HepG2 (cell line): ENCODE data around the gene ENTREP3. TPM values are rescaled to one million over a fixed set of nuclear protein-coding genes. Genes with fewer than 3 reads are reported as not detected.

Experiments used
- ARID3A ChIP-seq: IDR thresholded peaks from 2 replicates; pipeline ENCODE4 v1.6.1; 2012; ENCODE audit warnings: low read depth, low read length, improper control_type of control experiment
- FOXP1 ChIP-seq, 2 experiments: fragments of 450-650 bp in 1 of 2; IDR thresholded peaks; 2 replicates each; pipeline ENCODE4 v1.6.1; 2017 to 2018; ENCODE audit warnings: antibody characterized with exemption in 1 of 2
- GATAD1 ChIP-seq: IDR thresholded peaks from 2 replicates; pipeline ENCODE4 v1.6.1; 2016; ENCODE audit warnings: missing genetic modification reagents, missing compliant biosample characterization
- GPN1 ChIP-seq: sonication (generic); formaldehyde crosslinking; IDR thresholded peaks from 2 replicates; pipeline ENCODE4 v1.5.1; 2020; ENCODE audit warnings: missing genetic modification reagents, borderline replicate concordance
- GTF2F1 ChIP-seq: fragments of 150-350 bp; IDR thresholded peaks from 2 replicates; pipeline ENCODE4 v1.6.1; 2014; ENCODE audit warnings: low read length
- HOMEZ ChIP-seq: IDR thresholded peaks from 2 replicates; pipeline ENCODE4 v1.6.1; 2016; ENCODE audit warnings: low read depth
- MED8 ChIP-seq: sonication (generic); formaldehyde crosslinking; IDR thresholded peaks from 2 replicates; pipeline ENCODE4 v1.8.1; 2023; ENCODE audit warnings: mild to moderate bottlenecking, missing genetic modification reagents; ENCODE audit not compliant: insufficient replicate concordance
- MYNN ChIP-seq: sonication (generic); formaldehyde crosslinking; IDR thresholded peaks from 2 replicates; pipeline ENCODE4 v1.4.0; 2020; ENCODE audit warnings: mild to moderate bottlenecking, low read depth, missing genetic modification reagents
- MZF1 ChIP-seq: sonication (generic); formaldehyde crosslinking; IDR thresholded peaks from 2 replicates; pipeline ENCODE4 v1.8.1; 2023; ENCODE audit warnings: mild to moderate bottlenecking, missing genetic modification reagents, borderline replicate concordance
- NKX3-1 ChIP-seq: sonication (generic); formaldehyde crosslinking; IDR thresholded peaks from 2 replicates; pipeline ENCODE4 v1.5.0; 2020; ENCODE audit warnings: missing genetic modification reagents
- PCBP1 ChIP-seq: fragments of 200-400 bp; formaldehyde crosslinking; IDR thresholded peaks from 2 replicates; pipeline ENCODE4 v1.6.1; 2017; ENCODE audit warnings: mild to moderate bottlenecking, low read depth, low read length, borderline replicate concordance
- RAD51 ChIP-seq: fragments of 450-650 bp; IDR thresholded peaks from 2 replicates; pipeline ENCODE4 v1.6.1; 2016; ENCODE audit warnings: borderline replicate concordance
- SIX4 ChIP-seq: sonication (generic); formaldehyde crosslinking; IDR thresholded peaks from 2 replicates; pipeline ENCODE4 v1.4.0; 2020; ENCODE audit warnings: missing genetic modification reagents
- SMAD3 ChIP-seq: sonication (generic); formaldehyde crosslinking; IDR thresholded peaks from 2 replicates; pipeline ENCODE4 v1.4.0; 2020; ENCODE audit warnings: missing genetic modification reagents
- ZFY ChIP-seq: sonication (generic); formaldehyde crosslinking; IDR thresholded peaks from 2 replicates; pipeline ENCODE4 v1.4.0; 2020; ENCODE audit warnings: missing genetic modification reagents
- ZNF205 ChIP-seq: IDR thresholded peaks from 2 replicates; pipeline ENCODE4 v1.6.1; 2018; ENCODE audit warnings: missing biosample characterization, missing genetic modification reagents
- ZNF567 ChIP-seq: sonication (generic); formaldehyde crosslinking; IDR thresholded peaks from 2 replicates; pipeline ENCODE4 v1.8.1; 2023; ENCODE audit warnings: mild to moderate bottlenecking, missing genetic modification reagents, borderline replicate concordance
- ZNF574 ChIP-seq: sonication (generic); formaldehyde crosslinking; IDR thresholded peaks from 2 replicates; pipeline ENCODE4 v1.4.0; 2020; ENCODE audit warnings: missing genetic modification reagents
- ZNF782 ChIP-seq: sonication (generic); formaldehyde crosslinking; IDR thresholded peaks from 2 replicates; pipeline ENCODE4 v1.4.0; 2020; ENCODE audit warnings: missing genetic modification reagents, mild to moderate bottlenecking, borderline replicate concordance
- ZNF800 ChIP-seq: sonication (generic); formaldehyde crosslinking; IDR thresholded peaks from 2 replicates; pipeline ENCODE4 v1.4.0; 2020; ENCODE audit warnings: missing genetic modification reagents
- polyA plus RNA-seq, 8 experiments: library from polyadenylated mRNA; depleted of rRNA in 3 of 8; stranded (reverse) in 7 of 8; unstranded in 1 of 8; fragments of >200 nt; fragmentation: Illumina TruSeq in 4 of 8; extraction: Trizol in 4 of 8; gene quantifications; 2 replicates each; pipeline versions ENCODE4 v1.2.1 to v1.2.3, GENCODE V29; 2011 to 2016; ENCODE audit warnings: low read depth in 4 of 8, missing spikeins in 1 of 8, mixed read lengths in 1 of 8; ENCODE audit not compliant: insufficient read depth in 1 of 8
- total RNA-seq, 5 experiments: library from RNA; depleted of rRNA; stranded (reverse); fragments of >200 nt; fragmentation: Illumina TruSeq; extraction: Trizol; gene quantifications; 2 replicates each; pipeline ENCODE4 v1.2.3, GENCODE V29; 2016; ENCODE audit warnings: low read depth in 1 of 5
- TF ChIP-seq, protein P1 (sequence below): sonication (generic); formaldehyde crosslinking; IDR thresholded peaks from 2 replicates; pipeline ENCODE4 v1.5.0; 2020; ENCODE audit warnings: mild to moderate bottlenecking, missing genetic modification reagents, borderline replicate concordance

Gene ENTREP3
- total and polyA plus RNA-seq, 2 of the 13 experiments (the other 11 are each of a cell fraction or from before 2014, with no cell fraction given) = 4.1 to 9.9 TPM

DNA sequence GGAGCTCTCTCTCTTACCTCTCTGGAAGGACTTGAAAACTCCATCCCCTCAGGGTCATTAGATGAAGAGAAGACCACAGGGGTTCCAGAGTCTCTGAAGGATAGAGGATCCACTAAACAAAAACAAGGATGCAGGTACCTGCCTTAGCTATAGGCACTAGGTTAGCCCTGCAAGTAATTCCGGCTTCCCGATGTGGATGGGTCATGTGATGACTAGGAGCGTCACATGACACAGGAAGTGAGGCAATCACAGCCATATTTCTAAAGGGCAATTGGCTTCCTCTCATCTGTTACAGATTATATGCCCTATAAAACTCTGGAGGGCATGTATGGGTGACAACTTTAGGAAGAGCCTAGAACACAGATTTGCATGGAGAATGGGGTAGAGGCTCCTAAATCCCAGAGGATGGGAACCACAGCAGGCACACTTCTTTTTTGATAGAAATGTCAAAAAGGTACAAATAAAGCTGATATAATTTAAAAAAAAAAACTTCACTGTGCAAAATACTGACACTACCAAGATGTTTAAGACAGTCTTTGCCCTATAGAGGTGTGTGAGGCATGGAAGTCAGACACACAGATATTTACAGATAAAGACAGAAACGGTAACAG lies 14.1 kb downstream of the ENTREP3 start (continued):
- TF ChIP-seq ZNF205 (CRISPR knock-in tag) (no peak), HOMEZ (CRISPR knock-in tag) (no peak), GATAD1 (CRISPR knock-in tag) (peak; percentile 97), ZFY (peak; percentile 37), PCBP1 (no peak), ZNF782 (CRISPR knock-in tag) (no peak), MYNN (CRISPR knock-in tag) (no peak), ZNF800 (CRISPR knock-in tag) (no peak), SIX4 (CRISPR knock-in tag) (no peak), SMAD3 (CRISPR knock-in tag) (no peak), NKX3-1 (CRISPR knock-in tag) (no peak), ZNF574 (CRISPR knock-in tag) (peak; percentile 86), GTF2F1 (no peak), ARID3A (no peak), ZNF567 (CRISPR knock-in tag) (no peak), GPN1 (CRISPR knock-in tag) (no peak), MZF1 (CRISPR knock-in tag) (no peak), RAD51 (peak; percentile 98), MED8 (no peak), FOXP1 (IDR thresholded peaks at IDR 0.05) (no peak), FOXP1 (CRISPR knock-in tag; IDR thresholded peaks at IDR 0.05) (no peak)
- TF ChIP-seq, protein P1, sequence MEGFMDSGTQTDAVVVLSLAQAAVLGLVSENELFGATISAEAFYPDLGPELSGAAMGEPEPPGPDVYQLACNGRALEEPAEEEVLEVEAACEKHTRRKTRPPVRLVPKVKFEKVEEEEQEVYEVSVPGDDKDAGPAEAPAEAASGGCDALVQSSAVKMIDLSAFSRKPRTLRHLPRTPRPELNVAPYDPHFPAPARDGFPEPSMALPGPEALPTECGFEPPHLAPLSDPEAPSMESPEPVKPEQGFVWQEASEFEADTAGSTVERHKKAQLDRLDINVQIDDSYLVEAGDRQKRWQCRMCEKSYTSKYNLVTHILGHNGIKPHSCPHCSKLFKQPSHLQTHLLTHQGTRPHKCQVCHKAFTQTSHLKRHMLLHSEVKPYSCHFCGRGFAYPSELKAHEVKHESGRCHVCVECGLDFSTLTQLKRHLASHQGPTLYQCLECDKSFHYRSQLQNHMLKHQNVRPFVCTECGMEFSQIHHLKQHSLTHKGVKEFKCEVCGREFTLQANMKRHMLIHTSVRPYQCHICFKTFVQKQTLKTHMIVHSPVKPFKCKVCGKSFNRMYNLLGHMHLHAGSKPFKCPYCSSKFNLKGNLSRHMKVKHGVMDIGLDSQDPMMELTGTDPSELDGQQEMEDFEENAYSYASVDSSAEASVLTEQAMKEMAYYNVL (CRISPR knock-in tag) = no peak
